Left ventricle myocardium superior (tissue), 1 donor: ENCODE measurements around the gene ARL8A. TPM values are rescaled to one million over a fixed set of nuclear protein-coding genes. Genes with fewer than 3 reads are reported as not detected.
"Not testable (repeated sequence)": the region's sequence is repeated elsewhere in the genome, so short reads cannot be mapped to it uniquely, and the experiment has no call there.

Experiments used
- ATAC-seq: fragments of 200-7000 bp; cut with Tn5 transposase; one replicate; pipeline ENCODE4 v1.9.1; 2020; ENCODE audit warnings: mild to moderate bottlenecking, moderate library complexity
- DNase-seq: peaks from one replicate; pipeline ENCODE4 v3.0.0-alpha.2; 2020
- intact Hi-C: fragments of 100-400 bp; cut with micrococcal nuclease; formaldehyde crosslinking; loops from one replicate; pipeline ENCODE4 v1.11.0; 2022
- long read RNA-seq: library from polyadenylated mRNA; unstranded; transcript quantifications from one replicate; pipeline ENCODE4 v2.0.0, GENCODE V29; 2021
- total RNA-seq: library from RNA; stranded (reverse); fragmentation: NEBNext Ultra II Directional; extraction: Animal tissue kit (Norgen Biotek cat#: 25700); gene quantifications from one replicate; pipeline ENCODE4 v1.2.1, GENCODE V29; 2021
- donor health status: DM: no; HTN: yes; CAD: no; lungs with severe emphysema.

Gene ARL8A
- 65.1 TPM for total RNA-seq
- long read RNA-seq, transcript ARL8A-201 (7 exons, 1,793 nt) = major isoform, 47 of 55 reads
- long read RNA-seq, partial matches to known transcripts = 0 of 55 reads
- long read RNA-seq, other reads (novel, unspliced or antisense) = 7 of 55 reads

- intact Hi-C loops = no loop called here
- peak; percentile 90 for DNase-seq
- peak; percentile 83 for ATAC-seq
Observed at GRCh38 chr1:202144402-202145067, at the start of gene ARL8A. ARL8A (minus strand) TSS chr1:202144737; CDS start chr1:202144572, 165 bp downstream.

GRCh38 chr1:202194328-202194648 lies 49.8 kb upstream of the ARL8A start:
- ATAC-seq = no peak
- DNase-seq = no peak

GRCh38 chr1:202193614-202194327 lies 49.2 kb upstream of the ARL8A start, which contains the start of gene LGR6:
LGR6 (plus strand) TSS chr1:202193799; CDS start chr1:202193990, 191 bp downstream.
- ATAC-seq (peak; percentile 53), DNase-seq (no peak)
- intact Hi-C loops = no loop called here

More at GRCh38 chr1:202194328-202194648, 49.8 kb upstream of the ARL8A start:
- intact Hi-C loops = no loop called here

GRCh38 chr1:202192770-202193613 lies 48.5 kb upstream of the ARL8A start:
- DNase-seq = peak; percentile 76
- peak; percentile 75 for ATAC-seq
- intact Hi-C loops = no loop called here

GRCh38 chr1:202191391-202191790 lies 46.9 kb upstream of the ARL8A start:
- intact Hi-C loops, ATAC-seq, DNase-seq: not testable (repeated sequence)

GRCh38 chr1:202189918-202190715 lies 45.6 kb upstream of the ARL8A start:
- intact Hi-C loops = loop anchor here (10.0 kb wide), 1 partner anchor 125 kb away; no protein-coding TSS in a partner anchor
- no peak for ATAC-seq

GRCh38 chr1:202189001-202189790 lies 44.7 kb upstream of the ARL8A start:
- intact Hi-C loops = loop anchor here (10.0 kb wide), 1 partner anchor 126 kb away; no protein-coding TSS in a partner anchor
- peak; percentile 67 for ATAC-seq
- DNase-seq = peak; percentile 89

More at GRCh38 chr1:202189918-202190715, 45.6 kb upstream of the ARL8A start:
- no peak for DNase-seq

- ATAC-seq = no peak
- DNase-seq = no peak
- intact Hi-C loops = loop anchor here (10.0 kb wide), 1 partner anchor 127 kb away; no protein-coding TSS in a partner anchor
Observed at GRCh38 chr1:202187697-202188407, 43.3 kb upstream of the ARL8A start.

GRCh38 chr1:202187041-202187671 lies 42.6 kb upstream of the ARL8A start:
- DNase-seq = no peak
- ATAC-seq = no peak
- intact Hi-C loops = loop anchor here (10.0 kb wide), 1 partner anchor 128 kb away; no protein-coding TSS in a partner anchor

GRCh38 chr1:202186327-202186726 lies 41.8 kb upstream of the ARL8A start:
- DNase-seq = no peak
- intact Hi-C loops = loop anchor here (10.0 kb wide), 1 partner anchor 128 kb away; no protein-coding TSS in a partner anchor
- no peak for ATAC-seq

- ATAC-seq (peak; percentile 76), DNase-seq (peak; percentile 90)
- intact Hi-C loops = loop anchor here (5.0 to 10.0 kb wide), 2 partner anchors 130 to 532 kb away; no protein-coding TSS in a partner anchor
Observed at GRCh38 chr1:202184750-202185460, 40.4 kb upstream of the ARL8A start.

- DNase-seq (no peak), ATAC-seq (no peak)
- intact Hi-C loops = loop anchor here (5.0 to 10.0 kb wide), 2 partner anchors 133 to 535 kb away; no protein-coding TSS in a partner anchor
Observed at GRCh38 chr1:202182040-202182877, 37.7 kb upstream of the ARL8A start.

GRCh38 chr1:202181586-202181985 lies 37.0 kb upstream of the ARL8A start:
- intact Hi-C loops = loop anchor here (5.0 to 10.0 kb wide), 2 partner anchors 133 to 536 kb away; no protein-coding TSS in a partner anchor
- ATAC-seq = no peak
- no peak for DNase-seq

GRCh38 chr1:202180751-202181139 lies 36.2 kb upstream of the ARL8A start:
- not testable (repeated sequence) for DNase-seq, ATAC-seq
- intact Hi-C loops = loop anchor here (5.0 to 10.0 kb wide), 2 partner anchors 134 to 537 kb away; no protein-coding TSS in a partner anchor
